Aorta (tissue), 5 donors: ENCODE measurements around the gene IPO9. TPM values are rescaled to one million over a fixed set of nuclear protein-coding genes. Genes with fewer than 3 reads are reported as not detected.
"Not testable (repeated sequence)": the region's sequence is repeated elsewhere in the genome, so short reads cannot be mapped to it uniquely, and the experiment has no call there.

Experiments
- ATAC-seq: fragments of 200-7000 bp; cut with Tn5 transposase; one replicate; pipeline ENCODE4 v1.9.1; 2022; ENCODE audit warnings: moderate library complexity; ENCODE audit not compliant: low FRiP score
- DNase-seq, 2 donors: peaks; one replicate each; pipeline ENCODE4 v3.0.0-alpha.2; 2020
- H3K27ac ChIP-seq, 2 donors: one replicate each; pipeline ENCODE4 v1.5.1; 2013; ENCODE audit warnings: low read length in 2 of 2, mild to moderate bottlenecking in 2 of 2, moderate library complexity in 2 of 2, control low read depth in 1 of 2, inconsistent platforms in 1 of 2, low read depth in 1 of 2
- H3K27me3 ChIP-seq, 2 donors: one replicate each; pipeline ENCODE4 v1.6.1; 2013; ENCODE audit warnings: control low read depth in 1 of 2, low read length in 1 of 2, mild to moderate bottlenecking in 1 of 2, moderate library complexity in 1 of 2; ENCODE audit not compliant: insufficient read depth in 2 of 2, control insufficient read depth in 1 of 2
- H3K36me3 ChIP-seq, 2 donors: one replicate each; pipeline ENCODE4 v1.6.1; 2013; ENCODE audit warnings: control low read depth in 1 of 2, low read length in 1 of 2, mild to moderate bottlenecking in 1 of 2; ENCODE audit not compliant: insufficient read depth in 2 of 2, control insufficient read depth in 1 of 2
- H3K4me1 ChIP-seq, 2 donors: one replicate each; pipeline ENCODE4 v1.6.1; 2013; ENCODE audit warnings: low read length in 2 of 2, control low read depth in 1 of 2, mild to moderate bottlenecking in 1 of 2, moderate library complexity in 1 of 2; ENCODE audit not compliant: insufficient read depth in 2 of 2, control insufficient read depth in 1 of 2
- H3K4me3 ChIP-seq, 2 donors: one replicate each; pipeline ENCODE4 v1.5.1; 2013; ENCODE audit warnings: low read length in 2 of 2, control low read depth in 1 of 2, mild to moderate bottlenecking in 1 of 2
- H3K9me3 ChIP-seq: one replicate; pipeline ENCODE4 v1.6.1; 2013; ENCODE audit warnings: mild to moderate bottlenecking, low read length; ENCODE audit not compliant: control insufficient read depth
- WGBS, 2 donors: extraction: QIAGEN DNeasy Blood & Tissue Kit; methylation state at CpG; one replicate each; pipeline ENCODE4 v1.1.7; 2013; 5-methylcytosine and 5-hydroxymethylcytosine counted together
- intact Hi-C, 2 donors: fragments of 100-400 bp; cut with DNase I; formaldehyde crosslinking; loops; one replicate each; pipeline versions ENCODE4 v1.14.2 to v1.15.0; 2022
- polyA plus RNA-seq, 2 donors: library from polyadenylated mRNA; stranded (reverse); fragments of 200-250 nt; gene quantifications; one replicate each; pipeline ENCODE4 v1.2.3, GENCODE V29; 2013
- total RNA-seq, 2 donors: library from RNA; stranded (reverse); fragmentation: NEBNext Ultra II Directional; extraction: Animal tissue kit (Norgen Biotek cat#: 25700); gene quantifications; one replicate each; pipeline ENCODE4 v1.2.1, GENCODE V29; 2021
- donor health status: healthy with polysubstance abuse.
- donor health status: Bipolar disorder and iron deficiency.
- donor health status: DM: no; HTN: no; CAD: no.
- donor health status: DM: no; HTN: no; CAD: no.
- donor health status: DM: yes; HTN: yes; CAD: no.

The IPO9 gene
- total and polyA plus RNA-seq, 4 donors = 12.0 to 45.0 (median 32.1) TPM

GRCh38 chr1:201838381-201838780 lies 9.4 kb downstream of the IPO9 start:
- intact Hi-C loops = no loop called here
- no peak for ATAC-seq

GRCh38 chr1:201839089-201839488 lies 10.1 kb downstream of the IPO9 start:
- ATAC-seq, intact Hi-C loops, H3K9me3 ChIP-seq, DNase-seq, H3K27ac ChIP-seq, H3K27me3 ChIP-seq, H3K4me3 ChIP-seq, H3K36me3 ChIP-seq, H3K4me1 ChIP-seq: not testable (repeated sequence)
- WGBS, 2 donors = 94 to 96% methylated on average over 10 of the region's 10 CpGs

More at GRCh38 chr1:201838381-201838780, 9.4 kb downstream of the IPO9 start:
- H3K27me3 ChIP-seq = no peaks in the 10 kb centered on the region
- no peak overlapping the region for H3K4me3 ChIP-seq
- no peak overlapping the region for H3K27ac ChIP-seq
- WGBS, 2 donors = 63 to 89% methylated on average over 2 of the region's 2 CpGs
- H3K4me1 ChIP-seq = peaks cover 2 to 10% of the 10 kb centered on the region in 2 donors
- no peaks in the 10 kb centered on the region for H3K36me3 ChIP-seq
- no peaks in the 10 kb centered on the region for H3K9me3 ChIP-seq
- no peak for DNase-seq

- 93% methylated on average over 4 of the region's 4 CpGs for WGBS, 2 donors
- intact Hi-C loops = no loop called here
- no peaks in the 10 kb centered on the region for H3K36me3 ChIP-seq
Measured at GRCh38 chr1:201840055-201840454, 11.1 kb downstream of the IPO9 start.

GRCh38 chr1:201840490-201840889 lies 11.5 kb downstream of the IPO9 start:
- Histone ChIP-seq H3K27ac (no peak overlapping the region), H3K36me3 (no peaks in the 10 kb centered on the region), H3K4me3 (no peak overlapping the region), H3K9me3 (no peaks in the 10 kb centered on the region), H3K27me3 (no peaks in the 10 kb centered on the region), H3K4me1 (peaks cover 2 to 3% of the 10 kb centered on the region in 2 donors)
- intact Hi-C loops = no loop called here
- 89 to 90% methylated on average over 1 of the region's 1 CpG for WGBS, 2 donors
- DNase-seq (no peak), ATAC-seq (no peak)

More at GRCh38 chr1:201840055-201840454, 11.1 kb downstream of the IPO9 start:
- peaks cover 2 to 3% of the 10 kb centered on the region in 2 donors for H3K4me1 ChIP-seq
- no peak overlapping the region for H3K27ac ChIP-seq
- H3K9me3 ChIP-seq = no peaks in the 10 kb centered on the region
- ATAC-seq (no peak), DNase-seq (no peak)
- no peaks in the 10 kb centered on the region for H3K27me3 ChIP-seq
- H3K4me3 ChIP-seq = no peak overlapping the region

GRCh38 chr1:201841265-201841912 lies 12.4 kb downstream of the IPO9 start:
- Histone ChIP-seq H3K27ac (no peak overlapping the region), H3K4me3 (no peak overlapping the region), H3K36me3 (no peaks in the 10 kb centered on the region), H3K27me3 (no peaks in the 10 kb centered on the region), H3K9me3 (no peaks in the 10 kb centered on the region), H3K4me1 (peaks cover 2 to 3% of the 10 kb centered on the region in 2 donors)
- WGBS, 2 donors = 35 to 44% methylated on average over 2 of the region's 2 CpGs
- DNase-seq = no peak
- intact Hi-C loops = no loop called here
- ATAC-seq = no peak

GRCh38 chr1:201842472-201843027 lies 13.6 kb downstream of the IPO9 start:
- WGBS, 2 donors = 88 to 93% methylated on average over 2 of the region's 2 CpGs
- H3K27me3 ChIP-seq = no peaks in the 10 kb centered on the region
- intact Hi-C loops = no loop called here
- no peak overlapping the region for H3K4me3 ChIP-seq
- no peak overlapping the region for H3K27ac ChIP-seq
- no peaks in the 10 kb centered on the region for H3K36me3 ChIP-seq
- H3K9me3 ChIP-seq = no peaks in the 10 kb centered on the region
- no peak for DNase-seq
- peaks cover 2 to 11% of the 10 kb centered on the region in 2 donors for H3K4me1 ChIP-seq
- ATAC-seq = no peak

- H3K27ac ChIP-seq = no peak overlapping the region
- H3K9me3 ChIP-seq = no peaks in the 10 kb centered on the region
- peaks cover 2 to 21% of the 10 kb centered on the region in 2 donors for H3K4me1 ChIP-seq
- no peaks in the 10 kb centered on the region for H3K27me3 ChIP-seq
- intact Hi-C loops = no loop called here
- no peak overlapping the region for H3K4me3 ChIP-seq
- WGBS, 2 donors = 37 to 40% methylated on average over 2 of the region's 2 CpGs
- DNase-seq = no peak
- no peaks in the 10 kb centered on the region for H3K36me3 ChIP-seq
- no peak for ATAC-seq
Measured at GRCh38 chr1:201845331-201846083, 16.6 kb downstream of the IPO9 start.

DNA sequence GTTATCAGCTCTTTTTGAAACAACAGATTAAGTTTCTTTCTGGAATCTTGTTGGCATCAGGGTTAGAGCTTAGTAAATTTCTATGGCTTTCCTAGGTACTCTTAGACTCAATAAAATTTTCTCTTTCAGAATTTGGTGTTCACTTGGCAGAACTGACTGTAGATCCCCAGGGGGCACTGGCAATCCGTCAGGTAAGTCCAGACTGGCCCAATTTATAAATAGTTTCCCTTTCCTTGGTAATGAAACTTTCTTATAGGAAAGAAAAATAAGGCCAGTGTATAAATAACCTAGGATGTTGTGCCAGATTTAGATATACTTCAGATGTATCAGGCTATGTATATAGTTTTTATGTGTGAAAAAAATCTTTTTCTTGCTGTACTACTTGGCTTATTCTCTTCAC lies 18.2 kb downstream of the IPO9 start:
- 6 to 7% methylated on average over 1 of the region's 1 CpG for WGBS, 2 donors
- H3K27me3 ChIP-seq = no peaks in the 10 kb centered on the region
- H3K4me3 ChIP-seq = no peak overlapping the region
- ATAC-seq = no peak
- DNase-seq = no peak
- H3K27ac ChIP-seq = peak overlapping the region in 1 of 2 donors; percentile 82
- H3K9me3 ChIP-seq = no peaks in the 10 kb centered on the region
- intact Hi-C loops = no loop called here
- H3K36me3 ChIP-seq = peaks cover 0 to 2% of the 10 kb centered on the region in 2 donors
- H3K4me1 ChIP-seq = peaks cover 2 to 21% of the 10 kb centered on the region in 2 donors
